ENCODE results near the gene TMEM248. TPM values are rescaled to one million over a fixed set of nuclear protein-coding genes. Genes with fewer than 3 reads are reported as not detected.
"Not testable (repeated sequence)": the region's sequence is repeated elsewhere in the genome, so short reads cannot be mapped to it uniquely, and the experiment has no call there.

Gene TMEM248
- total and polyA plus RNA-seq, 8 donors = 15.9 to 64.0 (median 49.1) TPM

- H3K4me3 ChIP-seq = no peak overlapping the region
- H3K27me3 ChIP-seq = no peaks in the 10 kb centered on the region
- no peak for DNase-seq
- whole genome bisulfite sequencing, 2 donors = 88 to 89% methylated on average over 17 of the region's 17 CpGs
- peak in 3 of 4 donors; percentile 29 to 68 (median 39) for ATAC-seq
- H3K9me3 ChIP-seq = no peaks in the 10 kb centered on the region
- no peak for TF ChIP-seq CTCF (IDR thresholded peaks at IDR 0.05)
- H3K27ac ChIP-seq = no peak overlapping the region
- H3K4me1 ChIP-seq = no peaks in the 10 kb centered on the region
- peaks cover 0 to 41% (median 4%) of the 10 kb centered on the region in 3 donors for H3K36me3 ChIP-seq
- FAIRE-seq = no peak
- intact Hi-C loops (cut with DNase I) = no loop called here
These were observed 37.7 kb downstream of the TMEM248 start for GRCh38 chr7:66958538-66959350.

- peaks cover 0 to 33% (median 4%) of the 10 kb centered on the region in 3 donors for H3K36me3 ChIP-seq
- 96 to 97% methylated on average over 4 of the region's 4 CpGs for WGBS, 2 donors
- H3K9me3 ChIP-seq = no peaks in the 10 kb centered on the region
- intact Hi-C loops (cut with DNase I) = no loop called here
- H3K27ac ChIP-seq = no peak overlapping the region
- TF ChIP-seq CTCF (IDR thresholded peaks at IDR 0.05) = no peak
- FAIRE-seq (no peak), ATAC-seq (no peak), DNase-seq (no peak)
- no peak overlapping the region for H3K4me3 ChIP-seq
- no peaks in the 10 kb centered on the region for H3K4me1 ChIP-seq
- H3K27me3 ChIP-seq = no peaks in the 10 kb centered on the region
These were observed 39.2 kb downstream of the TMEM248 start for GRCh38 chr7:66960192-66960591.

- ATAC-seq (no peak), FAIRE-seq (no peak), DNase-seq (no peak)
- no peaks in the 10 kb centered on the region for H3K9me3 ChIP-seq
- no peak overlapping the region for H3K4me3 ChIP-seq
- TF ChIP-seq CTCF (IDR thresholded peaks at IDR 0.05) = no peak
- 97 to 98% methylated on average over 5 of the region's 5 CpGs for WGBS, 2 donors
- no peaks in the 10 kb centered on the region for H3K27me3 ChIP-seq
- intact Hi-C loops (cut with DNase I) = no loop called here
- H3K36me3 ChIP-seq = peaks cover 0 to 24% (median 4%) of the 10 kb centered on the region in 3 donors
- H3K4me1 ChIP-seq = no peaks in the 10 kb centered on the region
- H3K27ac ChIP-seq = no peak overlapping the region
These were observed 40.1 kb downstream of the TMEM248 start for GRCh38 chr7:66961096-66961495.

GRCh38 chr7:66964411-66964810 is 43.4 kb downstream of the TMEM248 start:
- Histone ChIP-seq H3K4me1 (no peaks in the 10 kb centered on the region), H3K27ac (no peak overlapping the region), H3K4me3 (no peak overlapping the region), H3K27me3 (no peaks in the 10 kb centered on the region), H3K36me3 (no peaks in the 10 kb centered on the region), H3K9me3 (no peaks in the 10 kb centered on the region)
- DNase-seq (no peak), FAIRE-seq (no peak), ATAC-seq (peak in 1 of 4 donors; percentile 24)
- WGBS, 2 donors = 32 to 45% methylated on average over 4 of the region's 4 CpGs
- TF ChIP-seq CTCF (IDR thresholded peaks at IDR 0.05) = no peak
- intact Hi-C loops (cut with DNase I) = no loop called here

GRCh38 chr7:66967029-66967428 is 46.0 kb downstream of the TMEM248 start:
- no peak for FAIRE-seq
- TF ChIP-seq CTCF (IDR thresholded peaks at IDR 0.05) = no peak
- DNase-seq = no peak
- H3K9me3 ChIP-seq = no peaks in the 10 kb centered on the region
- ATAC-seq = no peak
- no peaks in the 10 kb centered on the region for H3K36me3 ChIP-seq
- intact Hi-C loops (cut with DNase I) = no loop called here
- 88 to 89% methylated on average over 6 of the region's 6 CpGs for WGBS, 2 donors
- H3K4me1 ChIP-seq = no peaks in the 10 kb centered on the region
- no peak overlapping the region for H3K4me3 ChIP-seq
- H3K27ac ChIP-seq = no peak overlapping the region
- no peaks in the 10 kb centered on the region for H3K27me3 ChIP-seq

- FAIRE-seq; H3K4me1 ChIP-seq; ATAC-seq; H3K27ac ChIP-seq; H3K9me3 ChIP-seq; H3K36me3 ChIP-seq; H3K27me3 ChIP-seq; DNase-seq; intact Hi-C loops (cut with DNase I); H3K4me3 ChIP-seq: not testable (repeated sequence)
- WGBS, 2 donors = 86 to 89% methylated on average over 5 of the region's 5 CpGs
These were observed 48.0 kb downstream of the TMEM248 start for GRCh38 chr7:66969001-66969400.

Measured in pancreas (tissue), 10 donors.